ENCODE results near the gene ODAD3. TPM values are rescaled to one million over a fixed set of nuclear protein-coding genes. Genes with fewer than 3 reads are reported as not detected.

Gene ODAD3
- total RNA-seq, 1 experiment from 2014 or later, result 0.52 TPM

- H3K9me2 ChIP-seq (ENCODE audit: insufficient read depth), result no peaks in the 10 kb centered on the region
- no peak overlapping the region for H3K27ac ChIP-seq (ENCODE audit: low read depth, low read length)
- DNase-seq (ENCODE audit: low read depth, low spot score) (no peak), ATAC-seq (no peak)
- H3K79me2 ChIP-seq (ENCODE audit: insufficient read depth, low read length), result no peaks in the 10 kb centered on the region
- no peaks in the 10 kb centered on the region; a peak in 1 of 4 replicates for H3K9me3 ChIP-seq (ENCODE audit: control insufficient read depth in 1 of 2, insufficient read depth in 1 of 2, low read depth in 1 of 2, low read length in 2 of 2)
- intact Hi-C loops (cut with micrococcal nuclease), result no loop called here
- TF ChIP-seq, protein P1, sequence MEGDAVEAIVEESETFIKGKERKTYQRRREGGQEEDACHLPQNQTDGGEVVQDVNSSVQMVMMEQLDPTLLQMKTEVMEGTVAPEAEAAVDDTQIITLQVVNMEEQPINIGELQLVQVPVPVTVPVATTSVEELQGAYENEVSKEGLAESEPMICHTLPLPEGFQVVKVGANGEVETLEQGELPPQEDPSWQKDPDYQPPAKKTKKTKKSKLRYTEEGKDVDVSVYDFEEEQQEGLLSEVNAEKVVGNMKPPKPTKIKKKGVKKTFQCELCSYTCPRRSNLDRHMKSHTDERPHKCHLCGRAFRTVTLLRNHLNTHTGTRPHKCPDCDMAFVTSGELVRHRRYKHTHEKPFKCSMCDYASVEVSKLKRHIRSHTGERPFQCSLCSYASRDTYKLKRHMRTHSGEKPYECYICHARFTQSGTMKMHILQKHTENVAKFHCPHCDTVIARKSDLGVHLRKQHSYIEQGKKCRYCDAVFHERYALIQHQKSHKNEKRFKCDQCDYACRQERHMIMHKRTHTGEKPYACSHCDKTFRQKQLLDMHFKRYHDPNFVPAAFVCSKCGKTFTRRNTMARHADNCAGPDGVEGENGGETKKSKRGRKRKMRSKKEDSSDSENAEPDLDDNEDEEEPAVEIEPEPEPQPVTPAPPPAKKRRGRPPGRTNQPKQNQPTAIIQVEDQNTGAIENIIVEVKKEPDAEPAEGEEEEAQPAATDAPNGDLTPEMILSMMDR (IDR thresholded peaks at IDR 0.05 in 2 of 3, conservative IDR thresholded peaks at IDR 0.05 in 1 of 3; ENCODE audit: borderline replicate concordance in 1 of 3, insufficient read depth in 1 of 3, low read depth in 2 of 3, low read length in 2 of 3), result no peak
- TF ChIP-seq POLR2AphosphoS5 (IDR thresholded peaks at IDR 0.05; ENCODE audit: low read depth, low read length) (no peak), SIN3A (IDR thresholded peaks at IDR 0.05; ENCODE audit: low read depth) (no peak), ZNF274 (IDR thresholded peaks at IDR 0.05; ENCODE audit: low read depth, low read length) (no peak), YY1 (IDR thresholded peaks at IDR 0.05; ENCODE audit: extremely low read depth, insufficient replicate concordance, low read depth, low read length) (no peak), CEBPB (IDR thresholded peaks at IDR 0.05; ENCODE audit: low read depth) (no peak), CBX3 (IDR thresholded peaks at IDR 0.05; ENCODE audit: low read depth) (no peak), EZH2phosphoT487 (IDR thresholded peaks at IDR 0.05; ENCODE audit: borderline replicate concordance) (no peak), EGR1 (IDR thresholded peaks at IDR 0.05; ENCODE audit: low read depth) (no peak), SP1 (IDR thresholded peaks at IDR 0.05; ENCODE audit: low read depth) (no peak), ELF1 (IDR thresholded peaks at IDR 0.05; ENCODE audit: borderline replicate concordance, low read depth) (no peak), ZFX (IDR thresholded peaks at IDR 0.05) (no peak)
- TF ChIP-seq, protein P2, sequence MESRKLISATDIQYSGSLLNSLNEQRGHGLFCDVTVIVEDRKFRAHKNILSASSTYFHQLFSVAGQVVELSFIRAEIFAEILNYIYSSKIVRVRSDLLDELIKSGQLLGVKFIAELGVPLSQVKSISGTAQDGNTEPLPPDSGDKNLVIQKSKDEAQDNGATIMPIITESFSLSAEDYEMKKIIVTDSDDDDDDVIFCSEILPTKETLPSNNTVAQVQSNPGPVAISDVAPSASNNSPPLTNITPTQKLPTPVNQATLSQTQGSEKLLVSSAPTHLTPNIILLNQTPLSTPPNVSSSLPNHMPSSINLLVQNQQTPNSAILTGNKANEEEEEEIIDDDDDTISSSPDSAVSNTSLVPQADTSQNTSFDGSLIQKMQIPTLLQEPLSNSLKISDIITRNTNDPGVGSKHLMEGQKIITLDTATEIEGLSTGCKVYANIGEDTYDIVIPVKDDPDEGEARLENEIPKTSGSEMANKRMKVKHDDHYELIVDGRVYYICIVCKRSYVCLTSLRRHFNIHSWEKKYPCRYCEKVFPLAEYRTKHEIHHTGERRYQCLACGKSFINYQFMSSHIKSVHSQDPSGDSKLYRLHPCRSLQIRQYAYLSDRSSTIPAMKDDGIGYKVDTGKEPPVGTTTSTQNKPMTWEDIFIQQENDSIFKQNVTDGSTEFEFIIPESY (IDR thresholded peaks at IDR 0.05; ENCODE audit: extremely low read depth, insufficient replicate concordance, low read length), result no peak
- TF ChIP-seq, protein P3, sequence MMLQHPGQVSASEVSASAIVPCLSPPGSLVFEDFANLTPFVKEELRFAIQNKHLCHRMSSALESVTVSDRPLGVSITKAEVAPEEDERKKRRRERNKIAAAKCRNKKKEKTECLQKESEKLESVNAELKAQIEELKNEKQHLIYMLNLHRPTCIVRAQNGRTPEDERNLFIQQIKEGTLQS (IDR thresholded peaks at IDR 0.05), result no peak
- H3K27me3 ChIP-seq (ENCODE audit: insufficient read depth, low read length), result no peaks in the 10 kb centered on the region
- no peaks in the 10 kb centered on the region for H4K20me1 ChIP-seq (ENCODE audit: insufficient read depth)
- no peak overlapping the region for H3K9ac ChIP-seq (ENCODE audit: low read length)
- no peak overlapping the region for H2AFZ ChIP-seq (ENCODE audit: low read depth, low read length, poor library complexity, severe bottlenecking)
- no peaks in the 10 kb centered on the region for H3K36me3 ChIP-seq (ENCODE audit: control insufficient read depth in 1 of 2, insufficient read depth in 2 of 2, low read length in 2 of 2)
- RAD21 ChIA-PET (ENCODE audit: low non-redundant PET in 1 of 2, low total read pairs in 2 of 2, uncharacterized antibody in 2 of 2, unreplicated experiment in 2 of 2), result no interaction called here
- H3K4me1 ChIP-seq (ENCODE audit: control insufficient read depth in 1 of 2, insufficient read depth in 2 of 2, low read length in 2 of 2), result no peaks in the 10 kb centered on the region; a peak in 1 of 4 replicates
- BruUV-seq (replicated peaks), result no TSS peak
- POLR2A ChIA-PET, result no interaction called here
- H3K4me2 ChIP-seq (ENCODE audit: low read length), result no peak overlapping the region
- CTCF ChIA-PET, result interaction anchor here (0.7 kb wide), 1 partner anchor 28 kb away, joined by 3 read pairs; the partner anchor contains the start of gene PRKCSH
- H3K4me3 ChIP-seq (replicated peaks in 1 of 2; ENCODE audit: low read depth in 1 of 2, low read length in 2 of 2), result no peak overlapping the region
These were observed 28.5 kb upstream of the ODAD3 start for GRCh38 chr19:11463391-11463790.
